Measurements from ENCODE around the gene PROX2. TPM values are rescaled to one million over a fixed set of nuclear protein-coding genes. Genes with fewer than 3 reads are reported as not detected.

Gene PROX2
- total and polyA plus RNA-seq, 9 donors = not detected

GRCh38 chr14:74856366-74856765 lies 19.6 kb downstream of the PROX2 start:
- no peaks in the 10 kb centered on the region for H3K9me3 ChIP-seq
- H3K4me1 ChIP-seq (ENCODE audit: insufficient read depth) = peaks cover 10% of the 10 kb centered on the region
- no peak overlapping the region for H3K4me3 ChIP-seq
- H3K36me3 ChIP-seq = no peaks in the 10 kb centered on the region
- no peak overlapping the region for H3K27ac ChIP-seq
- no peaks in the 10 kb centered on the region for H3K27me3 ChIP-seq
- intact Hi-C loops (cut with DNase I) = no loop called here
- no peak for TF ChIP-seq POLR2A (IDR thresholded peaks at IDR 0.05)
- no peak for TF ChIP-seq CTCF (IDR thresholded peaks at IDR 0.05)
- no peak for TF ChIP-seq EP300 (IDR thresholded peaks at IDR 0.05)
- no peak for DNase-seq
- 84 to 100% (median 90%) methylated on average over 1 of the region's 1 CpG for WGBS, 3 donors

- H3K4me1 ChIP-seq (ENCODE audit: insufficient read depth) = peaks cover 10% of the 10 kb centered on the region
- no peak for TF ChIP-seq POLR2A (IDR thresholded peaks at IDR 0.05)
- no peak for TF ChIP-seq CTCF (IDR thresholded peaks at IDR 0.05)
- no peak for TF ChIP-seq EP300 (IDR thresholded peaks at IDR 0.05)
- no peaks in the 10 kb centered on the region for H3K9me3 ChIP-seq
- 66 to 91% (median 89%) methylated on average over 4 of the region's 4 CpGs for WGBS, 3 donors
- no peak overlapping the region for H3K4me3 ChIP-seq
- H3K27ac ChIP-seq = no peak overlapping the region
- intact Hi-C loops (cut with DNase I) = no loop called here
- no peaks in the 10 kb centered on the region for H3K36me3 ChIP-seq
- no peaks in the 10 kb centered on the region for H3K27me3 ChIP-seq
- no peak for DNase-seq
These were observed 20.0 kb downstream of the PROX2 start for GRCh38 chr14:74855945-74856344.

GRCh38 chr14:74855021-74855420 lies 20.9 kb downstream of the PROX2 start:
- no peak overlapping the region for H3K27ac ChIP-seq

GRCh38 chr14:74853581-74853980 lies 22.4 kb downstream of the PROX2 start:
- intact Hi-C loops (cut with DNase I) = no loop called here
- no peak for DNase-seq
- Histone ChIP-seq H3K27me3 (no peaks in the 10 kb centered on the region), H3K36me3 (no peaks in the 10 kb centered on the region), H3K27ac (no peak overlapping the region), H3K9me3 (no peaks in the 10 kb centered on the region), H3K4me1 (ENCODE audit: insufficient read depth) (peaks cover 10% of the 10 kb centered on the region), H3K4me3 (no peak overlapping the region)
- TF ChIP-seq POLR2A (IDR thresholded peaks at IDR 0.05) (no peak), EP300 (IDR thresholded peaks at IDR 0.05) (no peak), CTCF (IDR thresholded peaks at IDR 0.05) (no peak)
- WGBS, 3 donors = 8 to 12% (median 10%) methylated on average over 4 of the region's 4 CpGs

More at GRCh38 chr14:74855021-74855420, 20.9 kb downstream of the PROX2 start:
- H3K4me3 ChIP-seq = no peak overlapping the region
- no peak for DNase-seq
- no peaks in the 10 kb centered on the region for H3K36me3 ChIP-seq
- 66 to 70% (median 69%) methylated on average over 7 of the region's 7 CpGs for WGBS, 3 donors
- peaks cover 10% of the 10 kb centered on the region for H3K4me1 ChIP-seq (ENCODE audit: insufficient read depth)
- no peaks in the 10 kb centered on the region for H3K9me3 ChIP-seq
- no peaks in the 10 kb centered on the region for H3K27me3 ChIP-seq
- TF ChIP-seq CTCF (IDR thresholded peaks at IDR 0.05) (no peak), EP300 (IDR thresholded peaks at IDR 0.05) (no peak), POLR2A (IDR thresholded peaks at IDR 0.05) (no peak)
- intact Hi-C loops (cut with DNase I) = no loop called here

Measured in ovary (tissue), 9 donors.